Astrocyte (in vitro differentiated cells and primary cell): ENCODE data around the gene MPV17L2. TPM values are rescaled to one million over a fixed set of nuclear protein-coding genes. Genes with fewer than 3 reads are reported as not detected.

Experiments
- DNase-seq: peaks from one replicate; pipeline ENCODE4 v3.0.0-alpha.2; 2010; ENCODE audit warnings: low read depth
- FAIRE-seq: peaks from 2 replicates; lab custom pipeline; 2011; peaks lifted over from hg19 to GRCh38; lab: Jason Lieb, UNC
- H2AFZ ChIP-seq: 2 replicates; pipeline ENCODE4 v1.6.0; 2012; ENCODE audit warnings: low read depth, low read length, inconsistent platforms
- H3K27ac ChIP-seq: 2 replicates; pipeline ENCODE4 v1.5.1; 2011; ENCODE audit warnings: low read depth, low read length, inconsistent platforms
- H3K27me3 ChIP-seq: 2 replicates; pipeline ENCODE4 v1.6.0; 2011; ENCODE audit warnings: low read length, inconsistent platforms; ENCODE audit not compliant: insufficient read depth
- H3K36me3 ChIP-seq: 2 replicates; pipeline ENCODE4 v1.5.1; 2011; ENCODE audit warnings: low read length, inconsistent platforms; ENCODE audit not compliant: insufficient read depth
- H3K4me1 ChIP-seq: 2 replicates; pipeline ENCODE4 v1.5.1; 2011; ENCODE audit warnings: low read length, inconsistent platforms; ENCODE audit not compliant: insufficient read depth
- H3K4me2 ChIP-seq: 2 replicates; pipeline ENCODE4 v1.6.0; 2012; ENCODE audit warnings: low read length, inconsistent platforms
- H3K4me3 ChIP-seq: 2 replicates; pipeline ENCODE4 v1.5.1; 2011; ENCODE audit warnings: low read depth, mild to moderate bottlenecking, low read length, inconsistent platforms; ENCODE audit not compliant: insufficient read depth
- H3K79me2 ChIP-seq: 2 replicates; pipeline ENCODE4 v1.6.0; 2012; ENCODE audit warnings: mild to moderate bottlenecking, low read length, inconsistent platforms; ENCODE audit not compliant: insufficient read depth
- H3K9ac ChIP-seq: 2 replicates; pipeline ENCODE4 v1.6.0; 2012; ENCODE audit warnings: mild to moderate bottlenecking, low read length, inconsistent platforms
- H3K9me3 ChIP-seq: 2 replicates; pipeline ENCODE4 v1.5.1; 2012; ENCODE audit warnings: low read depth, mild to moderate bottlenecking, low read length, inconsistent platforms; ENCODE audit not compliant: insufficient read depth
- H4K20me1 ChIP-seq: 2 replicates; pipeline ENCODE4 v1.6.0; 2012; ENCODE audit warnings: low read length, inconsistent platforms; ENCODE audit not compliant: insufficient read depth
- H3K27ac Mint-ChIP-seq: one replicate; pipeline ENCODE4 v1.8.0; 2021; ENCODE audit warnings: mild to moderate bottlenecking, mixed read lengths; ENCODE audit not compliant: unreplicated experiment
- H3K27me3 Mint-ChIP-seq: one replicate; pipeline ENCODE4 v1.8.0; 2021; ENCODE audit warnings: low read depth, mixed read lengths; ENCODE audit not compliant: unreplicated experiment
- H3K36me3 Mint-ChIP-seq: one replicate; pipeline ENCODE4 v1.8.0; 2021; ENCODE audit warnings: low read depth, mixed read lengths; ENCODE audit not compliant: unreplicated experiment
- H3K4me1 Mint-ChIP-seq: one replicate; pipeline ENCODE4 v1.8.0; 2021; ENCODE audit warnings: low read depth, mixed read lengths; ENCODE audit not compliant: unreplicated experiment
- H3K4me3 Mint-ChIP-seq: one replicate; pipeline ENCODE4 v1.8.0; 2021; ENCODE audit warnings: mild to moderate bottlenecking, moderate library complexity, mixed read lengths; ENCODE audit not compliant: unreplicated experiment
- H3K9me3 Mint-ChIP-seq: one replicate; pipeline ENCODE4 v1.8.0; 2021; ENCODE audit warnings: mild to moderate bottlenecking, mixed read lengths; ENCODE audit not compliant: unreplicated experiment
- EZH2 ChIP-seq: IDR thresholded peaks from 2 replicates; pipeline ENCODE4 v1.6.1; 2012; ENCODE audit warnings: mild to moderate bottlenecking, low read length, inconsistent platforms; ENCODE audit not compliant: insufficient read depth
- total RNA-seq: library from RNA; stranded (reverse); gene quantifications from 2 replicates; pipeline ENCODE4 v1.2.1, GENCODE V29; 2021
- TF ChIP-seq, protein P1 (sequence below): IDR thresholded peaks from 2 replicates; pipeline ENCODE4 v1.5.1; 2011; ENCODE audit warnings: low read depth, mild to moderate bottlenecking, inconsistent platforms, low read length, moderate library complexity; ENCODE audit not compliant: insufficient read depth

Gene MPV17L2
- total RNA-seq, 1 donor from 2014 or later: 21.8 TPM

DNA sequence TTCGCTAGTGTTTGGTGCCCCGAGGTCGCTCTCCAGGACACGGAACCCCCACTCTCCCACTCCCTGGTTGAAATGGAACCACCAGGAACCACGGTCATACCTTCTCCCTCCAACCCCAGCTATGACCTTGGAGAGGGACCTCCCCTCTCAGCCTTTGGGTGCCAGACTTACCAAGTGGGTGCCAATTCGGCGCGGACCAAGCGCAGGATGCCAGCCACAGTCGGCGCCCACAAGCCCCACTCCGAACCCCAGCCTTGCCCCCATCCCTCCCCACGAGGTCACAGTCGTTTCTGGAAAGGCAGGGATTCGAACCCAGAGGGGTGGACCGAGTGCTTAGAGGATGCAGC lies 32.3 kb downstream of the MPV17L2 start:
- H3K36me3 ChIP-seq: no peaks in the 10 kb centered on the region
- H3K4me2 ChIP-seq: peak overlapping the region; percentile 81
- no peaks in the 10 kb centered on the region for H3K9me3 ChIP-seq
- no peak overlapping the region for H3K4me3 ChIP-seq
- H3K27me3 Mint-ChIP-seq: peaks cover 19% of the 10 kb centered on the region
- DNase-seq (no peak), FAIRE-seq (no peak)
- H3K27me3 ChIP-seq: peaks cover 18% of the 10 kb centered on the region
- H3K9ac ChIP-seq: peak overlapping the region; percentile 72
- H3K9me3 Mint-ChIP-seq: no peaks in the 10 kb centered on the region
- TF ChIP-seq, protein P1, sequence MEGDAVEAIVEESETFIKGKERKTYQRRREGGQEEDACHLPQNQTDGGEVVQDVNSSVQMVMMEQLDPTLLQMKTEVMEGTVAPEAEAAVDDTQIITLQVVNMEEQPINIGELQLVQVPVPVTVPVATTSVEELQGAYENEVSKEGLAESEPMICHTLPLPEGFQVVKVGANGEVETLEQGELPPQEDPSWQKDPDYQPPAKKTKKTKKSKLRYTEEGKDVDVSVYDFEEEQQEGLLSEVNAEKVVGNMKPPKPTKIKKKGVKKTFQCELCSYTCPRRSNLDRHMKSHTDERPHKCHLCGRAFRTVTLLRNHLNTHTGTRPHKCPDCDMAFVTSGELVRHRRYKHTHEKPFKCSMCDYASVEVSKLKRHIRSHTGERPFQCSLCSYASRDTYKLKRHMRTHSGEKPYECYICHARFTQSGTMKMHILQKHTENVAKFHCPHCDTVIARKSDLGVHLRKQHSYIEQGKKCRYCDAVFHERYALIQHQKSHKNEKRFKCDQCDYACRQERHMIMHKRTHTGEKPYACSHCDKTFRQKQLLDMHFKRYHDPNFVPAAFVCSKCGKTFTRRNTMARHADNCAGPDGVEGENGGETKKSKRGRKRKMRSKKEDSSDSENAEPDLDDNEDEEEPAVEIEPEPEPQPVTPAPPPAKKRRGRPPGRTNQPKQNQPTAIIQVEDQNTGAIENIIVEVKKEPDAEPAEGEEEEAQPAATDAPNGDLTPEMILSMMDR: no peak
- no peak for TF ChIP-seq EZH2
- H3K27ac Mint-ChIP-seq: peak overlapping the region; percentile 47
- H3K4me1 Mint-ChIP-seq: no peaks in the 10 kb centered on the region
- H3K4me1 ChIP-seq: peaks cover 9% of the 10 kb centered on the region
- H2AFZ ChIP-seq: peak overlapping the region; percentile 76
- no peaks in the 10 kb centered on the region for H3K79me2 ChIP-seq
- no peak overlapping the region for H3K27ac ChIP-seq
- H3K4me3 Mint-ChIP-seq: no peak overlapping the region
- H3K36me3 Mint-ChIP-seq: no peaks in the 10 kb centered on the region
- no peaks in the 10 kb centered on the region for H4K20me1 ChIP-seq

DNA sequence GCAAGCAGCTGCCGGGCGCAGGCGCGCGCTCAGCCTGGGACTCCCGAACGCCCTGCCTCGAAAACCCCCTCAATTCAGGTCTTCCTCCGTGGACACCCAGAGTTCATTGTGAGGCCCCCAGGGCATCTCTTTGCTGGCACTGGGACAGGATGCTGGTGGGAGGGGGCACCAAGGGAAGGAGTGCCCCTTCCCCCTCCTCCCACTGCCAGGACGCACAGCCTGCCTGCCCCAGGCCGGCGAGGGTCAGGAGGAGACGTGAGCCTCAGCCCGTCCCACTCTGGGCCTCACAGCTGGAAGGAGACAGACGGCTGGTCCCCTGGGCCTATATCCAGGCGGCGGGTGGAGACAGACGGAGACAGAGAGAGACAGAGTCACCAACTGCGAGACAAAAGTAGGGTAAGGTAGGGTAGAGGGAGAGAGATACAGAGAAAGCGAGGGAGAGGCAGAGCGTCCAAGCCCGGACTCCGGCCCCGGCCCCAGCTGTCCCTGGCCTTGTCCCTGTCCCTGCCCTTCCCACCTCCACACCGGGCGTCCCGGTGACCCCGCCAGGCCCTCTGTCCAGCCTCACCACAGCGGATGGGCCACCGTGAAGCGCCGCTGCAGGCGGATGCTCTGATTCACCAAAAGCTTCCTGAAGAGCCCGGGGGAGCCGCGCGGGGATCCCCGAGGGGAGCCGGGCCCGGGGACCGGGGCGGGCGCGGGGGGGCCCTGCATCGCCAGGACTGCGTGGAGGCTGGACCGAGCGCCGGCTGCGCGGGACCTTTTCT lies 32.9 kb downstream of the MPV17L2 start, which contains the start of gene PDE4C:
TSS of gene PDE4C (minus strand) at position 737 of the 767 bp plus-strand sequence. CDS start at position 714, 23 bp downstream.
- H3K27ac ChIP-seq: no peak within 1 kb of the TSS
- no peak for FAIRE-seq

More for the DNA sequence above, 32.9 kb downstream of the MPV17L2 start, which contains the start of gene PDE4C:
- Histone ChIP-seq H2AFZ (peak within 1 kb of the TSS; percentile 76), H3K4me1 (peaks cover 9% of the 10 kb centered on the region), H3K9ac (peak within 1 kb of the TSS; percentile 72), H3K79me2 (no peaks in the 10 kb centered on the region), H3K27me3 (peaks cover 21% of the 10 kb centered on the region), H3K4me3 (no peak within 1 kb of the TSS), H3K4me2 (peak within 1 kb of the TSS; percentile 81), H3K9me3 (no peaks in the 10 kb centered on the region), H3K36me3 (no peaks in the 10 kb centered on the region), H4K20me1 (no peaks in the 10 kb centered on the region)
- no peak within 1 kb of the TSS for H3K4me3 Mint-ChIP-seq
- no peaks in the 10 kb centered on the region for H3K9me3 Mint-ChIP-seq
- DNase-seq: no peak
- no peaks in the 10 kb centered on the region for H3K4me1 Mint-ChIP-seq
- H3K27me3 Mint-ChIP-seq: peaks cover 19% of the 10 kb centered on the region
- peak within 1 kb of the TSS; percentile 47 for H3K27ac Mint-ChIP-seq
- no peaks in the 10 kb centered on the region for H3K36me3 Mint-ChIP-seq
- TF ChIP-seq, protein P1: no peak
- peak; percentile 40 for TF ChIP-seq EZH2
